AG09309 (cell line): ENCODE data around the gene PEX11A.
A peak's percentile ranks its signal among the peaks of the same experiment; 100 is the strongest.

ENCODE experiments used
- DNase-seq: peaks from one replicate; pipeline ENCODE4 v3.0.0-alpha.2; 2010; ENCODE audit warnings: low read depth
- H3K4me3 ChIP-seq: 2 replicates; pipeline ENCODE4 v1.5.1; 2011; ENCODE audit warnings: mild to moderate bottlenecking, low read depth, low read length, moderate library complexity; ENCODE audit not compliant: control insufficient read depth
- CTCF ChIP-seq: IDR thresholded peaks from 2 replicates; pipeline ENCODE4 v1.5.1; 2011; ENCODE audit warnings: mild to moderate bottlenecking, low read depth, low read length, inconsistent platforms; ENCODE audit not compliant: insufficient read depth, control insufficient read depth; ENCODE audit errors: missing control alignments

Gene PEX11A

GRCh38 chr15:89666184-89666857 lies 24.2 kb downstream of the PEX11A start:
- TF ChIP-seq CTCF = no peak
- peak overlapping the region; percentile 10; the same call in 1 of the 2 replicates for H3K4me3 ChIP-seq
- no peak for DNase-seq

GRCh38 chr15:89665449-89666181 lies 24.9 kb downstream of the PEX11A start:
- no peak for DNase-seq
- no peak for TF ChIP-seq CTCF
- H3K4me3 ChIP-seq = peak overlapping the region; percentile 34

- DNase-seq = no peak
- no peak overlapping the region; the same call in 1 of the 2 replicates for H3K4me3 ChIP-seq
- TF ChIP-seq CTCF = no peak
Measured at GRCh38 chr15:89664441-89665350, 25.9 kb downstream of the PEX11A start.

- DNase-seq = peak; percentile 69
- no peak overlapping the region for H3K4me3 ChIP-seq
- TF ChIP-seq CTCF = no peak
Measured at GRCh38 chr15:89662893-89663626, 27.5 kb downstream of the PEX11A start.

GRCh38 chr15:89660556-89660955 lies 30.0 kb downstream of the PEX11A start:
- DNase-seq = no peak
- TF ChIP-seq CTCF = no peak
- no peak overlapping the region for H3K4me3 ChIP-seq

GRCh38 chr15:89659295-89659694 lies 31.3 kb downstream of the PEX11A start:
- DNase-seq = no peak
- TF ChIP-seq CTCF = no peak
- no peak overlapping the region for H3K4me3 ChIP-seq
